ENCODE data around the gene NFIB. TPM values are rescaled to one million over a fixed set of nuclear protein-coding genes. Genes with fewer than 3 reads are reported as not detected.

NFIB gene
- total RNA-seq, 4 donors from 2014 or later: 61.0 to 68.3 (median 65.4) TPM

DNA sequence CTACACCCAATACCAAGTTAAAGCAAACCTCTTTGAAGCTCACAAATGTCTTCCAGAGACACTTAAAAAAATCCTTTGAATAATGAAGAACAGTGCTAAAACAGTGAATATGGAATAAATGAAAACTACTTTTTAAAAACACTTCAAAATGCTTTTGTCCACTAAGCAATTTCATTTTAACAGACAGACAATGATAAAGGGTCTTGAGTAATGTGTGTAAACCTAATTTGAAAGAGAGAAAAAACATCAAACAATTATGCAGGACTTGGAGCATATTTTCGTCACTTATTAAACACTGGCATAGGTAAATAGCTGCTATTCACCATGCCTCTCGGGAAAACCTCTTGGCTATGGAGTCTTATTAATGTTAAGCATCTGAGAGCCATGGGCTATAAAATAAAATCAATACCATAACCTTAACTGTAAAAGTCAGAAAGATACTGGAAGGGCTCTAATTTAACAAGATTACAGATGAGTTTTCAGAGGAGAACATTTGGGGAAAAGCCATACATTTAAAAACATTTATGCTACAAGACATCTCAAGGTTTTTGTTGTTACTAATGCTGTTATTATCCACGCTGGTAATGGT lies 177.8 kb downstream of the NFIB start:
- 85 to 95% methylated on average over 3 of the region's 3 CpGs for WGBS, 2 donors (ENCODE audit: low coverage in 1 of 2)
- no peaks in the 10 kb centered on the region for H3K9me3 ChIP-seq

DNA sequence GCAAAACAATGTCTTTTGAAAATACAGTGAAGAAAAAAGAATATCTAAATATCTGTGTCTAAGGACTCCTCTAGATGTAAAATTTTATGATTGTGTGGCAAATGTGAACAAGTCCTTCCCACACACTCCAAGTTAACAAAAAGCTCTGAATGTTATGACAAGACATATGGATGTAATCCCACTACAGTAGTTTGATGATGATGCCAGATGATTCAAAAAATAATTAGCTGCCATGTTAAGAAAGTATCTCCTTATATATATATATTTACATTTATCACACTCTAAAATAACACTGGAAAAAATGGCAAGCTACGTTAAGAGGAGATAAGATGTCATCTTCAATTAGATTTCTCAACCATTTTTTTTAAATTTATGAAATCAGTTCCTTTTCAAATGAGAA lies 178.5 kb downstream of the NFIB start:
- Histone ChIP-seq H3K4me1 (peaks cover 0 to 32% (median 6%) of the 10 kb centered on the region in 3 donors), H3K27me3 (no peaks in the 10 kb centered on the region), H3K36me3 (no peaks in the 10 kb centered on the region), H3K4me3 (no peak overlapping the region), H3K9me3 (no peaks in the 10 kb centered on the region), H3K27ac (no peak overlapping the region)
- TF ChIP-seq EP300 (IDR thresholded peaks at IDR 0.05) (no peak), POLR2A (IDR thresholded peaks at IDR 0.05) (no peak), POLR2AphosphoS5 (IDR thresholded peaks at IDR 0.05) (no peak)
- TF ChIP-seq, protein P1, sequence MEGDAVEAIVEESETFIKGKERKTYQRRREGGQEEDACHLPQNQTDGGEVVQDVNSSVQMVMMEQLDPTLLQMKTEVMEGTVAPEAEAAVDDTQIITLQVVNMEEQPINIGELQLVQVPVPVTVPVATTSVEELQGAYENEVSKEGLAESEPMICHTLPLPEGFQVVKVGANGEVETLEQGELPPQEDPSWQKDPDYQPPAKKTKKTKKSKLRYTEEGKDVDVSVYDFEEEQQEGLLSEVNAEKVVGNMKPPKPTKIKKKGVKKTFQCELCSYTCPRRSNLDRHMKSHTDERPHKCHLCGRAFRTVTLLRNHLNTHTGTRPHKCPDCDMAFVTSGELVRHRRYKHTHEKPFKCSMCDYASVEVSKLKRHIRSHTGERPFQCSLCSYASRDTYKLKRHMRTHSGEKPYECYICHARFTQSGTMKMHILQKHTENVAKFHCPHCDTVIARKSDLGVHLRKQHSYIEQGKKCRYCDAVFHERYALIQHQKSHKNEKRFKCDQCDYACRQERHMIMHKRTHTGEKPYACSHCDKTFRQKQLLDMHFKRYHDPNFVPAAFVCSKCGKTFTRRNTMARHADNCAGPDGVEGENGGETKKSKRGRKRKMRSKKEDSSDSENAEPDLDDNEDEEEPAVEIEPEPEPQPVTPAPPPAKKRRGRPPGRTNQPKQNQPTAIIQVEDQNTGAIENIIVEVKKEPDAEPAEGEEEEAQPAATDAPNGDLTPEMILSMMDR (IDR thresholded peaks at IDR 0.05): no peak
- no peak for ATAC-seq
- WGBS, 2 donors (ENCODE audit: low coverage in 1 of 2): 83 to 90% methylated on average over 1 of the region's 1 CpG

More for the DNA sequence above, 177.8 kb downstream of the NFIB start:
- no peaks in the 10 kb centered on the region for H3K36me3 ChIP-seq
- no peaks in the 10 kb centered on the region for H3K27me3 ChIP-seq
- H3K4me1 ChIP-seq: peaks cover 0 to 26% (median 6%) of the 10 kb centered on the region in 3 donors
- H3K27ac ChIP-seq: no peak overlapping the region
- no peak overlapping the region for H3K4me3 ChIP-seq
- ATAC-seq: no peak
- TF ChIP-seq POLR2AphosphoS5 (IDR thresholded peaks at IDR 0.05) (no peak), EP300 (IDR thresholded peaks at IDR 0.05) (no peak), POLR2A (IDR thresholded peaks at IDR 0.05) (no peak)
- TF ChIP-seq, protein P1 (IDR thresholded peaks at IDR 0.05): no peak

GRCh38 chr9:14133394-14133793 lies 180.5 kb downstream of the NFIB start:
- Histone ChIP-seq H3K9me3 (no peaks in the 10 kb centered on the region), H3K4me3 (no peak overlapping the region), H3K27ac (peak overlapping the region in 2 of 4 donors; percentile 8 to 33), H3K36me3 (no peaks in the 10 kb centered on the region), H3K4me1 (peaks cover 2 to 30% (median 6%) of the 10 kb centered on the region in 3 donors), H3K27me3 (no peaks in the 10 kb centered on the region)
- ATAC-seq: no peak
- TF ChIP-seq POLR2A (IDR thresholded peaks at IDR 0.05): no peak
- no peak for TF ChIP-seq POLR2AphosphoS5 (IDR thresholded peaks at IDR 0.05)
- TF ChIP-seq EP300 (IDR thresholded peaks at IDR 0.05): no peak
- TF ChIP-seq, protein P1 (IDR thresholded peaks at IDR 0.05): no peak

GRCh38 chr9:14132775-14133174 lies 181.2 kb downstream of the NFIB start:
- Histone ChIP-seq H3K27me3 (no peaks in the 10 kb centered on the region), H3K4me3 (no peak overlapping the region), H3K36me3 (no peaks in the 10 kb centered on the region), H3K9me3 (no peaks in the 10 kb centered on the region), H3K27ac (peak overlapping the region in 1 of 4 donors; percentile 8), H3K4me1 (peaks cover 2 to 29% (median 6%) of the 10 kb centered on the region in 3 donors)
- TF ChIP-seq, protein P1 (IDR thresholded peaks at IDR 0.05): no peak
- TF ChIP-seq POLR2AphosphoS5 (IDR thresholded peaks at IDR 0.05): no peak
- no peak for TF ChIP-seq EP300 (IDR thresholded peaks at IDR 0.05)
- TF ChIP-seq POLR2A (IDR thresholded peaks at IDR 0.05): no peak
- WGBS, 2 donors (ENCODE audit: low coverage in 1 of 2): 58 to 70% methylated on average over 2 of the region's 2 CpGs
- no peak for ATAC-seq

DNA sequence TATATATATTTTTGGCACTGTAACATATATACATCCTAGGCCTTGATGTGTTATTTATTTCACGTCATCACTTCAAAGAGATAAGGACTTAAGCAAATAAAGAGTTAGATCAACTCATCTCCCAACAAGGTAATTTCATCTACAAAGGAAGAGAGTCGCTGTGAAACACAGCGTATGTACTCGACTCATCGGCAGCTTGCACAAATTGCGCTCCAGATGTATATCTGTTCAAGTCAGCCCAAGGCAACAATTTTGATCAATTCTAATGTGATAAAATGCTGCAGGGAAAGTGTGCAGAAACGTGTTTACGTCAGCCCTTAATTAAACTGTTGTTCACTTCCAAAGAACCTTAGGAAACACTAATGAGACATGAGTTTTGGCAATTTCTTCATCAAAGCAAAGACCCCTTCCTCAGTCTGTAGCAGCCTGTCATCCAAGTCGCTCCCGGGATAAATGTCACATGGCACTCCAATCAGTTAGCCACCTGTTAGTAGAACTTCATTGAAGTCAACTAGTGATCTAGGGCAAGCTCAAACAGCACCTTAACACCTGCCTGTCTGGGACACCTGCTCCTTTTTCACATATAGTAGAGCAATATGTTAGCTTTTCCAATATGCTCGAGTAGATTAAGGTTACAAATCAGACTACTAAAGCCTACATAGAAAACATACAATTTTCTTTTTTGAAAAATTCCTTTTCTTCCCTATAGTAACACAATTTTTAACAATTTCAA lies 182.4 kb downstream of the NFIB start:
- WGBS, 2 donors (ENCODE audit: low coverage in 1 of 2): 90% methylated on average over 10 to 11 of the region's 11 CpGs
- no peaks in the 10 kb centered on the region for H3K27me3 ChIP-seq
- no peak for ATAC-seq
- H3K4me3 ChIP-seq: no peak overlapping the region
- H3K4me1 ChIP-seq: peaks cover 2 to 29% (median 6%) of the 10 kb centered on the region in 3 donors
- H3K36me3 ChIP-seq: peaks cover 0 to 5% of the 10 kb centered on the region in 2 donors
- TF ChIP-seq POLR2A (IDR thresholded peaks at IDR 0.05) (no peak), POLR2AphosphoS5 (IDR thresholded peaks at IDR 0.05) (no peak), EP300 (IDR thresholded peaks at IDR 0.05) (no peak)
- TF ChIP-seq, protein P1 (IDR thresholded peaks at IDR 0.05): no peak
- H3K27ac ChIP-seq: no peak overlapping the region
- H3K9me3 ChIP-seq: no peaks in the 10 kb centered on the region

Measured in gastroesophageal sphincter (tissue), 4 donors.